Activated naive CD4-positive, alpha-beta T cell treated with anti-CD3 and anti-CD28 coated beads, Interleukin-2, amount 50 U/mL, for 16 hours (primary cell): ENCODE results near the gene BRME1.
A peak's percentile ranks its signal among the peaks of the same experiment; 100 is the strongest.

Experiments
- DNase-seq: peaks from one replicate; pipeline ENCODE4 v3.0.0-alpha.2; 2020

Gene BRME1

GRCh38 chr19:13887018-13887436 lies 18.9 kb downstream of the BRME1 start:
- DNase-seq, result no peak

GRCh38 chr19:13885826-13886365 lies 20.0 kb downstream of the BRME1 start:
- no peak for DNase-seq

- DNase-seq, result no peak
These were observed 21.0 kb downstream of the BRME1 start for GRCh38 chr19:13884726-13885591.

- DNase-seq, result no peak
These were observed 22.3 kb downstream of the BRME1 start for GRCh38 chr19:13883516-13884064.

- no peak for DNase-seq
These were observed 23.1 kb downstream of the BRME1 start for GRCh38 chr19:13882836-13883235.

GRCh38 chr19:13882419-13882795 lies 23.5 kb downstream of the BRME1 start:
- DNase-seq, result no peak

- DNase-seq, result peak; percentile 26
These were observed 24.1 kb downstream of the BRME1 start for GRCh38 chr19:13881692-13882418.

GRCh38 chr19:13881251-13881691 lies 24.6 kb downstream of the BRME1 start:
- DNase-seq, result no peak

- DNase-seq, result peak; percentile 99
These were observed 25.6 kb downstream of the BRME1 start for GRCh38 chr19:13880059-13881043.

- DNase-seq, result no peak
These were observed 28.6 kb downstream of the BRME1 start for GRCh38 chr19:13877303-13877702.

- DNase-seq, result no peak
These were observed 29.1 kb downstream of the BRME1 start, which contains the start of gene NANOS3 for GRCh38 chr19:13876834-13877233. Gene NANOS3 (plus strand): TSS chr19:13877134. CDS start chr19:13877249, 115 bp downstream.

- DNase-seq, result no peak
These were observed 30.1 kb downstream of the BRME1 start for GRCh38 chr19:13875824-13876223.

- DNase-seq, result no peak
These were observed 31.9 kb downstream of the BRME1 start for GRCh38 chr19:13873834-13874515.

GRCh38 chr19:13872695-13873389 lies 33.1 kb downstream of the BRME1 start:
- DNase-seq, result peak; percentile 44

- DNase-seq, result no peak
These were observed 33.6 kb downstream of the BRME1 start for GRCh38 chr19:13872339-13872694.

- DNase-seq, result no peak
These were observed 35.0 kb downstream of the BRME1 start for GRCh38 chr19:13870873-13871272.

GRCh38 chr19:13869281-13869680 lies 36.6 kb downstream of the BRME1 start:
- DNase-seq, result no peak

- no peak for DNase-seq
These were observed 37.3 kb downstream of the BRME1 start for GRCh38 chr19:13868663-13869062.

GRCh38 chr19:13866463-13867046 lies 39.4 kb downstream of the BRME1 start:
- DNase-seq, result no peak
